ENCODE measurements around the gene BABAM2. TPM values are rescaled to one million over a fixed set of nuclear protein-coding genes. Genes with fewer than 3 reads are reported as not detected.

Gene BABAM2
- total and polyA plus RNA-seq, 9 of the 15 experiments (the other 6 are each of a cell fraction or from before 2014, with no cell fraction given) = 10.9 to 37.4 (median 25.6) TPM

DNA sequence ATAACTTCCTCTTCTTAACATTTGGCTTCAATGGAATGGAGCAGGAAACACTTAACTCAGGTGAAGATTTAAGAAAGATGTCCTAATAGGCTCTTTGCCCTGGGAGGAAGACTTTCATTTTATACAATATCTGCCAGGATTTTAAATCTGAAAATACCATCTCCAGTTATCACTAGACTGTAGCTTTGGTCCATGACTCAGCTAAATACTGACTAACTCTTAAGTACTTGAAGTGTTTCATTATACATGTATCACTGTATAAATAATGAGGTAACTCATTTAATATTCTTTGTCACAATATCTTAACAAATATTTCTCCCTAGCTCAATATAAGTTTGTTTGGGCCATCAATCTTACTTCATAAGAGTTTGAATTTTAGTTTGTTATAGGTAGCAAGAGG lies 35.1 kb upstream of the BABAM2 start:
- in situ Hi-C loops (cut with MboI) = no loop called here
- FAIRE-seq (no peak), ATAC-seq (no peak), DNase-seq (ENCODE audit: extremely low read depth in 1 of 4, low spot score in 3 of 4) (no peak)
- no peak overlapping the region for H3K27ac ChIP-seq (ENCODE audit: extremely low read depth, low read depth, low read length)
- TF ChIP-seq MAZ (CRISPR knock-in tag; conservative IDR thresholded peaks at IDR 0.05 in 1 of 2, IDR thresholded peaks at IDR 0.05 in 1 of 2) (no peak), C11orf30 (IDR thresholded peaks at IDR 0.05; ENCODE audit: low read depth) (peak; percentile 57; the same call in 1 of the 2 replicates), MAFK (IDR thresholded peaks at IDR 0.05; ENCODE audit: low read length) (peak; percentile 50; the same call in 1 of the 2 replicates), SMAD2 (IDR thresholded peaks at IDR 0.05; ENCODE audit: low read depth, low read length) (no peak), MAFG (tag; conservative IDR thresholded peaks at IDR 0.05) (peak; percentile 86), ZNF644 (tag; IDR thresholded peaks at IDR 0.05; ENCODE audit: low read depth) (no peak), MAFF (IDR thresholded peaks at IDR 0.05; ENCODE audit: low read length) (peak; percentile 49; the same call in 1 of the 2 replicates), BACH1 (tag; IDR thresholded peaks at IDR 0.05) (0 out of 2 replicates have a peak, but pooled peaks have one; percentile 40), NFE2L1 (tag; IDR thresholded peaks at IDR 0.05; ENCODE audit: borderline replicate concordance, low read depth) (peak; percentile 80), XRCC4 (IDR thresholded peaks at IDR 0.05; ENCODE audit: extremely low read depth, insufficient read depth, insufficient read length) (no peak), NFE2 (IDR thresholded peaks at IDR 0.05; ENCODE audit: low read depth) (peak; percentile 75), ZNF609 (CRISPR knock-in tag; IDR thresholded peaks at IDR 0.05; ENCODE audit: borderline replicate concordance) (no peak), ZNF316 (IDR thresholded peaks at IDR 0.05) (peak; percentile 42; the same call in 1 of the 2 replicates)
- TF ChIP-seq, protein P1, sequence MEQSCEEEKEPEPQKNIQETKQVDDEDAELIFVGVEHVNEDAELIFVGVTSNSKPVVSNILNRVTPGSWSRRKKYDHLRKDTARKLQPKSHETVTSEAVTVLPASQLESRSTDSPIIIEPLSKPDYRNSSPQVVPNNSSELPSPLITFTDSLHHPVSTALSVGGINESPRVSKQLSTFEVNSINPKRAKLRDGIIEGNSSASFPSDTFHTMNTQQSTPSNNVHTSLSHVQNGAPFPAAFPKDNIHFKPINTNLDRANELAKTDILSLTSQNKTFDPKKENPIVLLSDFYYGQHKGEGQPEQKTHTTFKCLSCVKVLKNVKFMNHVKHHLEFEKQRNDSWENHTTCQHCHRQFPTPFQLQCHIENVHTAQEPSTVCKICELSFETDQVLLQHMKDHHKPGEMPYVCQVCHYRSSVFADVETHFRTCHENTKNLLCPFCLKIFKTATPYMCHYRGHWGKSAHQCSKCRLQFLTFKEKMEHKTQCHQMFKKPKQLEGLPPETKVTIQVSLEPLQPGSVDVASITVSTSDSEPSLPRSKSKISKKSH (CRISPR knock-in tag; IDR thresholded peaks at IDR 0.05) = no peak
- TF ChIP-seq, protein P2, sequence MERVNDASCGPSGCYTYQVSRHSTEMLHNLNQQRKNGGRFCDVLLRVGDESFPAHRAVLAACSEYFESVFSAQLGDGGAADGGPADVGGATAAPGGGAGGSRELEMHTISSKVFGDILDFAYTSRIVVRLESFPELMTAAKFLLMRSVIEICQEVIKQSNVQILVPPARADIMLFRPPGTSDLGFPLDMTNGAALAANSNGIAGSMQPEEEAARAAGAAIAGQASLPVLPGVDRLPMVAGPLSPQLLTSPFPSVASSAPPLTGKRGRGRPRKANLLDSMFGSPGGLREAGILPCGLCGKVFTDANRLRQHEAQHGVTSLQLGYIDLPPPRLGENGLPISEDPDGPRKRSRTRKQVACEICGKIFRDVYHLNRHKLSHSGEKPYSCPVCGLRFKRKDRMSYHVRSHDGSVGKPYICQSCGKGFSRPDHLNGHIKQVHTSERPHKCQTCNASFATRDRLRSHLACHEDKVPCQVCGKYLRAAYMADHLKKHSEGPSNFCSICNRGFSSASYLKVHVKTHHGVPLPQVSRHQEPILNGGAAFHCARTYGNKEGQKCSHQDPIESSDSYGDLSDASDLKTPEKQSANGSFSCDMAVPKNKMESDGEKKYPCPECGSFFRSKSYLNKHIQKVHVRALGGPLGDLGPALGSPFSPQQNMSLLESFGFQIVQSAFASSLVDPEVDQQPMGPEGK (CRISPR knock-in tag; IDR thresholded peaks at IDR 0.05; ENCODE audit: borderline replicate concordance) = no peak
- H3K27me3 ChIP-seq (ENCODE audit: control insufficient read depth in 2 of 2, insufficient read depth in 2 of 2, low read length in 2 of 2) = 0 out of 5 replicates have a peak, but pooled peaks cover 0 to 3% of the 10 kb centered on the region in 2 experiments
- BruUV-seq (replicated peaks) = no TSS peak
- H3K4me2 ChIP-seq (ENCODE audit: insufficient read depth, low read length) = no peak overlapping the region
- no peaks in the 10 kb centered on the region for H3K79me2 ChIP-seq (ENCODE audit: control insufficient read depth, insufficient read depth, low read length)
- H3K4me3 ChIP-seq = no peak overlapping the region
- H2AFZ ChIP-seq (ENCODE audit: low read depth, low read length) = no peak overlapping the region
- no peak overlapping the region for H3K9ac ChIP-seq (ENCODE audit: insufficient read depth in 1 of 2, low read depth in 2 of 2, low read length in 2 of 2)
- intact Hi-C loops (cut with micrococcal nuclease) = no loop called here
- H3K36me3 ChIP-seq (ENCODE audit: control insufficient read depth, insufficient read depth, low read length) = no peaks in the 10 kb centered on the region
- no peaks in the 10 kb centered on the region for H3K9me1 ChIP-seq (ENCODE audit: control insufficient read depth, insufficient read depth, low read length)
- no peaks in the 10 kb centered on the region for H3K4me1 ChIP-seq (replicated peaks in 1 of 2; ENCODE audit: control insufficient read depth in 2 of 2, insufficient read depth in 2 of 2, low read length in 2 of 2)
- no peaks in the 10 kb centered on the region for H4K20me1 ChIP-seq (replicated peaks; ENCODE audit: control insufficient read depth, insufficient read depth, low read length)
- POLR2A ChIA-PET = no interaction called here
- H3K9me3 ChIP-seq (replicated peaks; ENCODE audit: control insufficient read depth, insufficient read depth, low read depth, low read length) = no peaks in the 10 kb centered on the region
- CTCF ChIA-PET (ENCODE audit: low intra/inter-chr PET ratio) = no interaction called here
